ENCODE measurements around the gene ZNF695.
A peak's percentile ranks its signal among the peaks of the same experiment; 100 is the strongest.
"Not testable (repeated sequence)": the region's sequence is repeated elsewhere in the genome, so short reads cannot be mapped to it uniquely, and the experiment has no call there.

ZNF695 gene

DNA sequence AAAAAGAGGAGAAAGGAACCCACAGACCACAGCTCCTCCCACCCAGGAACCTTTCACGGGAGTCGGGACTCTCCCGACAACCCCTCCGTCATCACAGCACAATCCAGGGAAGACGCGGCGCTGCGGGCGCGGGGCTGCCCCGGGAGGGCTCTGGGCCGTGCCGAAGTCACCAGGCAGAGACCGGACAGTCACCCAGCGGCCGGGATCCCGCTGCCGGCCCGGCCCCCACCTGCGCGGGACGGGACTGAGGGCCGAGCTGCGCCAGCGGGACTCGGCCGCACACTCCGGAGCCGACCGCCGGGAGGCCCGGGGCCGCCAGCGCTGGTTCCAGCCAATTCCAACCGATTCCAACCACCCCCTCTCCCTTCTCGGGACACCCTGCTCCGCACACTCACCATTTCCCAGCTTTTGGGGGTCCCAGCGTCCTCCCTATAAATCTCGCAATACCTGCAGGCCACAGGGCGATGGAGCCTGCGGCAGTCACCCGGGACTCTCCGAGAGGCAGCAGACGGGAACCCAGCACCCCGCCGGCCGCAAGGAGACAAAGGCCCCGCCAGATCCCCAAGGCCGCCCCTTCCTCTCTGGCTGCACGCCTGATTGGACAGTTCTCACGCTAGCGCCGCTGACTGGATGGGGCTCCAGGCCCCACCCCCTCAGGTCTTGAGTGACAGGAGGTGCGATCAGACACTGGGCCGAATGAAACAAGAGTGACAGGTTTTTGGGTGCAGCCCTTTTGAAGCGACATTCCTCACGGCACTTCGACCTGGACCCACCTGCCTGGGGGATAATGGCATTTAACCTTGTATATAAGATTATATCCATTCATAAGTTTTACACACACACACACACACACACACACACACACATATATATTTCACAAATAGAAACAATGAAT is at the start of gene ZNF695:
Gene ZNF695, minus strand, starts transcription at position 547 of the 895 bp plus-strand sequence. Its CDS starts 149 bp downstream, at position 398.
- DNase-seq, result peak; percentile 62 to 96 (median 86)
- intact Hi-C loops (cut with DNase I), result no loop called here

DNA sequence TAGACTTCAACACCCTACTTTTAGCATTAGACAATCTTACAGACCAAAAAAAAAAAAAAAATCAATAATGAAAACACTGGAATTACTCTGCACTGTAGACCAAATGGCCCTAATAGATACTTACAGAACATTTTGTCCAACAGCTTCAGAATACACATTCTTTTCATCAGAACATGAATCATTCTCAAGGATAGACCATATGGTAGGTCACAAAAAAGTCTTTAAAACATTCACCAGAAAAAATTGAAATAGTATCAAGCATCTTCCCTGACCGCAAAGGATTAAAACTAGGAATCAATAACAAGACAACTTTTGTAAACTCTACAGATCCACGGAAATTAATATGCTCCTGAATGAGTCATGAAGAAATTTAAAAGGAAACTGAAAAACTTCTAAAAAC is 48.2 kb upstream of the ZNF695 start:
- DNase-seq, result no peak
- intact Hi-C loops (cut with DNase I), result no loop called here

DNA sequence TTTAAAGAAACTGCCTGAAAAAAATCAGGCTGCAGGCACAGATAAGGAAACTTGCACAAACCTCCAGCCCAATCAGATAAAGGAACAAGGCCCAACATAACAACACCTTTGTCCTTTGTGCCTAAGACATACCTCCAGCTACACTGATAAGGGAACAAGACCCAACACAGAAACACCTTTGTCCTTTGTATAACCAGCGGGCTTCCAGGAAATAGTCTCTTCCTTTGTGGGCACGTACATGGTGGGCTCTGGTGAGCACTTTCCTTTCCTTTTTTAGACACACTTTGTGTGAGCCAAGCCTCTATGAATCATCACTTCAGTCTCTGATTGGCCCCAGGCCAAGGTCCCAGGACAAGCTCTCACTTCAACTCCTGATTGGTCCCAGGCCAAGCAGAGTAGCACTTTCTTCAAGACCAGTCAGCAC is 47.1 kb upstream of the ZNF695 start:
- intact Hi-C loops (cut with DNase I), result no loop called here
- no peak for DNase-seq

DNA sequence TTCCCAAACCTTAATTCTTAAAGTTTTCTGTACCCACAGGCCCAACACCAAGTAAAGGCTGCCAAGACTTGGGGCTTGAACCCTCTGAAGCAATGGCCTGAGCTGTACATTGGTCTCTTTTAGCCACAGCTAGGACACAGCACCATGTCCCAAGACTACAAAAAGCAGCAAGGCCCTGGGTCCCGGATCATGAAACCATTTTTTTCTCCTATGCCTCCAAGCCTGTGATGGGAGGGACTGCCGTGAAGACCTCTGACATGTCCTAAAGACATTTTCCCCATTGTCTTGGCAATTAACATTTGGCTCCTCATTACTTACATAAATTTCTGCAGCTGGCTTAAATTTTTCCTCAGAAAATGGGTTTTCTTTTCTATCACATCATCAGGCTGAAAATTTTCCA is 39.8 kb upstream of the ZNF695 start:
- intact Hi-C loops (cut with DNase I), result no loop called here
- DNase-seq, result no peak

DNA sequence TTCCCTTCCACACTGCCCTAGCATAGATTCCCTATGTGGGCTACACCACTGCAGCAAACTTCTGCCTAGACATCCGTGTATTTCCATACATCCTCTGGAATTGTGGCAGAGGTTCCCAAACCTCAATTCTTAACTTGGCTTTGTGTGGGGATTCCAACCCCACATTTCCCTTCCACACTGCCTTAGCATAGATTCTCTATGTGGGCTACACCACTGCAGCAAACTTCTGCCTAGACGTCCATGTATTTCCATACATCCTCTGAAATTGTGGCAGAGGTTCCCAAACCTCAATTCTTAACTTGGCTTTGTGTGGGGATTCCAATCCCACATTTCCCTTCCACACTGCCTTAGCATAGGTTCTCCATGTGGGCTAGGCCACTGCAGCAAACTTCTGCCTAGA is 39.4 kb upstream of the ZNF695 start:
- intact Hi-C loops (cut with DNase I), result no loop called here
- DNase-seq, result no peak

DNA sequence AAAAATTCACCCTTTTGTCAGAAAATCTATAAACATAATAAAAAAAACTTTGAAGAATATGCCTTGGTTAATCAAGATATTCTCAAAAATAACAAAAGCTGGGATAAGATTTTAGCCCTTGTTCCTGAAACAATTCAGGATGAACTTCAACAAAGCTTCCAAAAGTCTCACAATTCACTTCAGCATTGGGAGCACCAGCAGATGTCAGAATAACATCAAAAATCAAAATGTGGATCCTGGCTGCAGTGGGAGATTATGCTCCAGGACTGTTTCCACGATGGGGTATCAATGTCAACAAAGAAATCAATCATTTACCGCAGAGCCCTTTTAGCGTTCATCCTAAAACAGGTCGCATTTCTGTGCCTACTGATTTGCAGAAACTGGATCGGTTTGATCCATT is 35.5 kb upstream of the ZNF695 start:
- intact Hi-C loops (cut with DNase I), result no loop called here
- peak in 5 of 42 donors; percentile 4 to 43 (median 21) for DNase-seq

DNA sequence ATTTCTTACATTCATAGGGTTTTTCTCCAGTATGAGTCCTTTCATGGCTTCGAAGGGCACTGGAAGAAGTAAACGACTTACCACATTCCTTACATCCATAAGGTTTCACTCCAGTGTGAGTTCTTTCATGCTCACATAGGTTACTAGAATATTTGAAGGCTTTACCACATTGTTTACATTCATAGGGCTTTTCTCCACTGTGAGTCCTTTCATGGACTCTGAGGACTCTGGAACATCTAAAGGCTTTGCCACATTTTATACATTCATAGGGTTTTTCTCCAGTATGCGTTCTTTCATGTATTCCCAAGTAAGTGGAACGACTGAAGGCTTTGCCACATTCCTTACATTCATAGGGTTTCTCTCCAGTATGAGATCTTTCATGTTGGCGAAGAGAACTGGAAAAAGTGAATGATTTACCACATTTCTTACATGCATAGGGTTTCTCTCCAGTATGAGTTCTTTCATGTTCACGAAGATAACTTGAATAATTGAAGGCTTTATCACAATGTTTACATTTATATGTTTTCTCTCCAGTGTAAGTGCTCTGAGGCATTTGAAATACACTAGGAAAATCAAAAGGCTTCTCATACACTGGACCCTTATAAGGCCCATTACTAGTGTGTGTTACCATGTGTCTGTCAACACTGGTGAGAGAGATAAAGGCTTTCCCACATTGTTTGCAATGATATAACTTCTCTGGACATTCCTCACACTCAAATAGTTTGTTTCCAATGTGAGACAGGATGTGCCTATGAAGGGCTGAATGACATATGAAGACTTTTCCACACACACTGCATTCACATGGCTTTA is 29.9 kb upstream of the ZNF695 start:
- intact Hi-C loops (cut with DNase I), result no loop called here
- no peak for DNase-seq

DNA sequence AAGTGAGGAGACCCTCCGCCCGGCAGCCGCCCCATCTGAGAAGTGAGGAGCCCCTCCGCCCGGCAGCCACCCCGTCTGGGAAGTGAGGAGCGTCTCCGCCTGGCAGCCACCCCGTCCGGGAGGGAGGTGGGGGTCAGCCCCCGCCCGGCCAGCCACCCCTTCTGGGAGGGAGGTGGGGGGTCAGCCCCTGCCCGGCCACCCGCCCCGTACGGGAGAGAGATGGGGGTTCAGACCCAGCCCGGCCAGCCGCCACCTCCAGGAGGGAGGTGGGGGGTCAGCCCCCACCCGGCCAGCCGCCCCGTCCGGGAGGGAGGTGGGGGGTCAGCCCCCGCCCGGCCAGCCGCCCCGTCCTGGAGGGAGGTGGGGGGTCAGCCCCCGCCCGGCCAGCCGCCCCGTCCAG is 24.4 kb upstream of the ZNF695 start:
- intact Hi-C loops (cut with DNase I); DNase-seq: not testable (repeated sequence)

DNA sequence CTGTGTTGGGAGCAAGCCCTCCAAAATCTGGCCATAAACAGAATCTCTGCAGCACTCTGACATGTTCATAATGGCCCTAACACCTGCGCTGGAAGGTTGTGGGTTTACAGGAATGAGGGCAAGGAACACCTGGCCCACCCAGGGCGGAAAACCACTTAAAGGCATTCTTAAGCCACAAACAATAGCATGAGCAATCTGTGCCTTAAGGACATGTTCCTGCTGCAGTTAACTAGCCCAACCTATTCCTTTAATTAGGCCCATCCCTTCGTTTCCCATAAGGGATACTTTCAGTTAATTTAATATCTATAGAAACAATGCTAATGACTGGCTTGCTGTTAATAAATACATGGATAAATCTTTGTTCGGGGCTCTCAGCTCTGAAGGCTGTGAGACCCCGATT is 16.8 kb upstream of the ZNF695 start:
- DNase-seq; intact Hi-C loops (cut with DNase I): not testable (repeated sequence)

DNA sequence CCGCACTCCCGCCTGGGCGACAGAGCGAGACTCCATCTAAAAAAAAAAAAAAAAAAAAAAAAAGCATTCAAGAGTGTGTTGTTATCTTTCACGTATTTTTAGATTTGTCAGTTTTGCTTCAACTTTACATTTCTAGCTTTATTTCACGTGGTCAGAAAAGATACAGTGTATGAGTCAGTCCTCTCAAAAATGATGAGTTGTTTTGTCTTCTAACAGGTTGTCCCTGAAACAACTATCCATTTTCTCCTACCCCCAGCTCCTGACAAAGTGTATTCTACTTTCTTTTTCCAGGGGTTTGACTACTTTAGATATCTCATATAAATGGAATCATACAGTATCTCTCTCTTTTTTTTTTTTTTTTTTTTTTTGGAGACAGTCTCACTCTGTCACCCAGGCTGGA is 5.5 kb upstream of the ZNF695 start:
- no peak for DNase-seq
- intact Hi-C loops (cut with DNase I), result no loop called here

DNA sequence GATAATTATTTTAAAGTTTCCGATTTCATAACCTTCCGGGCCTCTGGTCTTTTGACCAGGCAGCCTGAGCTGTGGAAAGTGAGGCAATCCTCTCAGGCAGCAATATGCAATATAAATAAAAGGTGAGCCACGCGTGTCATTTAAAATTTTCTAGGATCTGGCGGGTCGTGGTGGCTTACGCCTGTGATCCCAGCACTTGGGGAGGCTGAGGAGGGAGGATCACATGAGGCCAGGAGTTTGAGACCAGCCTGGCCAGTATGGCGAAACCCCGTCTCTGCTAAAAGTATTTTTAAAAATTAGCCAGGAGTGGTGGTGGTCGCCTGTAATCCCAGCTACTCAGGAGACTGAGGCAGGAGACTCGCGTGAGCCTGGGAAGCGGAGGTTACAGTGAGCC is 546 bp upstream of the ZNF695 start:
- no peak for DNase-seq
- intact Hi-C loops (cut with DNase I), result no loop called here

DNA sequence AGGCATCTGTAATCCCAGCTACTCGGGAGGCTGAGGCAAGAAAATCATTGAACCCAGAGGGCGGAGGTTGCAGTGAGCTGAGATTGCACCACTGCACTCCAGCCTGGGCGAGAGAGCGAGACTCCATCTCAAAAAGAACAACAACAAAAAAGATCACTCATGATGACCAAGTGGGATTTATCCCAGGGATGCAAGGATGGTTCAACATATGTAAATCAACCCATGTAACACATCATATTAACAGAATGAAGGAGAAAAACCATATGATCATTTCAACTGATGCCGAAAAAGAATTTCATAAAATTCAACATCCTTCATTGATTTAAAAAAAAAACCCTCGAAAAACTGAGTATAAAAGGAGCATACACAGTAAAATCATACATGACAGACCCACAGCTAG is 3.8 kb downstream of the ZNF695 start:
- intact Hi-C loops (cut with DNase I); DNase-seq: not testable (repeated sequence)

DNA sequence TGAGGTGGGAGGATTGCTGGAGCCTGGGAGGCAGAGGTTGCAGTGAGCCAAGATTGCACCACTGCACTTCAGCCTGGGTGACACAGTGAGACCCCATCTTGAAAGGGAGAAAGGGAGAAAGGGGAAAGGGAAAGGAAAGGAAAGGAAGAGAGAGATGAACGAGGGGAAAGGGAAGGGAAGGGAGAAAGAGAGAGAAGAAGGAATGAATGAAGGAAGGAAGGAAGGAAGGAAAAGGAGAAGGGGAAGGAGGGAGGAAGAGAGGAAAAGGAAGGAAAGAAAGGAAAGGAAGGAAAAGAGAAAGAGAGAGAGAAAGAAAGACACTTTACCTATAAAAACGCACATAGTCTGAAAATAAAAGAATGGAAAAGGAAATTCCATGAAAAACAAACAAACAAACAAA is 18.0 kb downstream of the ZNF695 start:
- no peak for DNase-seq
- intact Hi-C loops (cut with DNase I), result no loop called here

DNA sequence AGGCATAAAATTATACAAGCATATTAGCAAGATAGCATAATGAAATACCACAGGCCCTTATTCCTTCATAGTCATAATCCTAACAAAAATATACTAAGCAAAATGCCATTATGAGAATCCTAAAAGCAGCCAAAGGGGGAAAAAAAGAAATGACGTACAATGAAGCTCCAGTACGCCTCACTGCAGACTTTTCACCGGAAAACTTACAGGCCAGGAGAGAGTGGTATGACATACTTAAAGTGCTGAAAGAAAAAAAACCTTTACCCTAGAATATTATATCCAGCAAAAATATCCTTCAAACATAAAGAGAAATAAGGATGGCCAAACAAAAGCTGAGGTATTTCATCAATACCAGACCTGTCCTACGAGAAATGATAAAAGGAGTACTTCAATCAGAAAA is 19.5 kb downstream of the ZNF695 start:
- intact Hi-C loops (cut with DNase I), result no loop called here
- DNase-seq, result no peak

DNA sequence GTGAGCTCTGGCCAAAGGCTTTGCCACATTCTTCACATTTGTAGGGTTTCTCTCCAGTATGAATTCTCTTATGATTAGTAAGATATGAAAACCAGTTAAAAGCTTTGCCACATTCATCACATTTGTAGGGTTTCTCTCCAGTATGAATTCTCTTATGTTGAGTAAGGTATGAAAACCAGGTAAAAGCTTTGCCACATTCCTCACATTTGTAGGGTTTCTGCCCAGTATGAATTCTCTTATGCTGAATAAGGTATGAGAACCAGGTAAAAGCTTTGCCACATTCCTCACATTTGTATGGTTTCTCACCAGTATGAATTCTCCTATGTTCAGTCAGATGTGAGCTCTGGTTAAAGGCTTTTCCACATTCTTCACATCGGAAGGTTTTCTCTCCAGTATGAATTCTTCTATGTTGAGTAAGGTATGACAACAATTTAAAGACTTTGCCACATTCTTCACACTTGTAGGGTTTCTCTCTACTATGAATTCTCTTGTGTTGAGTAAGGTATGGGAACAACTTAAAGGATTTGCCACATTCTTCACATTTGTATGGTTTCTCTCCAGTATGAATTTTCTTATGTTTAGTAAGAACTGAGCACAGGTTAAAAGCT is 20.7 kb downstream of the ZNF695 start:
- no peak for DNase-seq
- intact Hi-C loops (cut with DNase I), result no loop called here

DNA sequence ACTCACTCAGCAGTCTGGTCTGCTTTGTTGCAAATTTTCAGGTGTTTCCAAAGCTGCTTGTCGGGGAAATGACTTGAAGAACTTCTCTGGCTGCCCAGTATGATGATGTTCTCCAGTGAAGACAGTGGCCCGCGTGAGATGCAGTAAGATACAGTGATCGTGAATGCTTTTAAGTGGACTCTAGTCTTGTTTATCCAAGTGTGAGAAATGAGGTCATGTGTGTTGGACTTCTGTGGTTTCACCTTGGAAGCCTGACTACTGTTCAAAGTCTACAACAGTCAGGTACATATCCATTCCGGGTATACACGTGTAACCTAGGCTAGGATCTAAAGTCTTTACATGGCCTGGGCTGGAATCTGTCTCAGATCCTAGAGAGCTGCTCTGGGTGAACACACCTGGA is 29.1 kb downstream of the ZNF695 start:
- intact Hi-C loops (cut with DNase I), result no loop called here
- DNase-seq, result no peak

DNA sequence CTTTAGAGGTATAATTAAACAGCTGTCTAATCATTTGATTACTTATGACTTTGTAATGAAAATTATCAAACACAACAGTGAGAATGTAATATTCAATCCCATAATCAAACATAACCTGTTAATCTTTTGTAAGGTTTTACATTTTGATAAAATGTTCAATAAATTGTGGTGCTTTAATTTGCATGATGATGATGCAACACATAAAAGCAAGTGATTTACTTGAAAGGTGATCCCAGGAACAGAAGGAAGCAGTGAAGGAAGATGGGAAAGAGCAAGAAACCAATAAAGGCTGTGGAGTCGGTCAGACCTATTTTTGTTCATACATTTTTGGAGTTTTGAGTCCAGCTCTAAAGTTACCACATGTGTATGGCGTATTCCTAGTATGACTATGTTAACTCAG is 29.6 kb downstream of the ZNF695 start:
- intact Hi-C loops (cut with DNase I), result no loop called here
- no peak for DNase-seq

DNA sequence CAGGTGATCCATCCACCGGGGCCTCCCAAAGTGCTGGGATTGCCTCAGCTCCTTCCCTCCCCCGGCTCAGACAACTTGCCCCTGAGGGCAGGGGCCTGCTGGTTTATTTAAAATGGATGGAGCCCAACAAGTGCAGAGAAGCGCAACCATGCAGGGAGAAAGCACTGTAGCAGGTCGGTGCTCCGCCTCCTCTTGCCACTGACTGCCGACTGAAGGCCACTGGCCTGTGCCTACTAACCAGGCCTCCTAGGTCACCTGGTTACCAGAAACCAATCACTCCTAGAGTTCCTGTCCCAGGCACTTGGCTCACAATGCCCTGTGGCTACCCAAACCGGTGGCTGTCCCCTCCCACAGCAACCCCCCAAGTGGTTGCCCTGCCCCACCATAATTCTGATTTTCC is 35.9 kb downstream of the ZNF695 start:
- intact Hi-C loops (cut with DNase I), result no loop called here
- no peak for DNase-seq

DNA sequence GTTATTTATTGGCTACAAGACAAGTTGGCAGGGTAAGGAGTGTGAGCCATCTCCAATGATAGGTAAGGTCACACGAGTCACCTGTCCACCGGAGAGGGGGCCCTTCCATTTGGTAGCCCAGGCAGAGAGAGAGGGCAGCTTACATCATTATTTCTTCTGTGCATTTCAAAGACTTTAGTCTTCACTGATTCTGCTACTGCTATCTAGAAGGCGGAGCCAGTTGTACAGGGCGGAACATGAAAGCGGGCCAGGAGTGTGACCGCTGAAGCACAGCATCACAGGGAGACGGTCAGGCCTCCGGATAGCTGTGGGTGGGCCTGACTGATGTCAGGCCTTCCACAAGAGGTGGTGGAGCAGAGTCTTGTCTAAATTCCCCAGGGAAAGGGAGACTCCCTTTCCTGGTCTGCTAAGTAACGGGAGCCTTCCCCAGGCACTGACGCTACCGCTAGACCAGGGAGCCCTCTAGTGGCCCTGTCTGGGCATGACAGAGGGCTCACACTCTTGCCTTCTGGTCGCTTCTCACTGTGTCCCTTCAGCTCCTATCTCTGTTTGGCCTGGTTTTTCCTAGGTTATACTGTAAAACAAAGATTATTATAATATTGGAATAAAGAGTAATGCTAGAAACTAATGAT is 36.7 kb downstream of the ZNF695 start:
- peak in 41 of 42 donors; percentile 15 to 83 (median 58) for DNase-seq
- intact Hi-C loops (cut with DNase I), result no loop called here
